PC-3 (cell line): Measurements from ENCODE around the gene GAB1.

Experiments
- CTCF ChIP-seq: fragments of 300-600 bp; sonication (generic); conservative IDR thresholded peaks from 2 replicates; pipeline ENCODE4 v1.5.1; 2017; ENCODE audit warnings: antibody characterized with exemption, low read depth, mild to moderate bottlenecking, low read length
- EZH2 ChIP-seq: fragments of 300-600 bp; sonication (generic); IDR thresholded peaks from one replicate; pipeline ENCODE4 v1.6.1; 2017; ENCODE audit warnings: antibody characterized with exemption, mild to moderate bottlenecking, low read length; ENCODE audit not compliant: unreplicated experiment
- EZH2phosphoT487 ChIP-seq: fragments of 300-600 bp; sonication (generic); IDR thresholded peaks from 2 replicates; pipeline ENCODE4 v1.6.1; 2018; ENCODE audit warnings: mild to moderate bottlenecking, antibody characterized with exemption, low read length, borderline replicate concordance

DNA sequence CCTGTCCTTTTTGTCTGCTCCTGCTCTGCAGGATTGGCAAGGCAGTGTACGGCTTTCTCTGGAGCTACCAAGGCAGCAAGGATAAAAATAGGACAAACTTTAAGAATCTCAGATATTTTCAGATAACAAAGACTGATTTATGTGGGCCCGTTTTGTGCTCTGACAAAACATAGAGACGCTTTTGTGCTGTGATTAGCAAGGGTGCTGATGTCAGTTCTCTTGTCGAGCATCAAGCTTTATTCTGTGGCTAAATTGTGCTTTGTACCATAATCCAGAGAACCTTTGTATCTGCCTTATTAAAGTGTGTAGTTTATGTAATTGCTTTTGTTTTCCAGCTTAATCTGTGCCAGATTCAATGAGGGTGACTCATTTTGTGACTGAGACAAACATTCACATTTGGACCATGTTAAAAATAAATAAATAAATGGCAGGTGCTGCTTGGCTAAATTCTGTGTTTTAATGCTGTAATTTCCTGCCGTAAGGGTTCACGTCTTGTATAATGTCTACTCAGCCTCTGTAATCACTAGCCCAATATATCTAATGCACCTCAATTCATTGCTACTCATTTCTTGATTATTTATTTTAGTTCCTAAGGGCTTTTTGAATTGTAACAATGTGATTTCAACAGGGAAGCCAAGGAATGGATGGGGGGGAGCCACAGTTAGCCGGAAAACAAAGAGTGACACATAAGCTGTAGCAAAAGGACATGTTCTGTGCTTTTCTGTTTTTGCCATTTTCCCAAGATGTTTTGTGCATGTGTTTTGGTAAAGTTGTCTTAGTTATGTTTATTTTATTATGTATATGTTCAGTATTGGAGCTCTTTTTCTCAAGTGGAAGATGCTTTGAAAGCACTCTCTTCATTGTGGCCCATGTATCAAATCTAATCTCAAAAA lies 75.1 kb downstream of the GAB1 start:
- TF ChIP-seq CTCF = no peak
- no peak for TF ChIP-seq EZH2
- no peak for TF ChIP-seq EZH2phosphoT487
